NB4 (cell line): Measurements from ENCODE around the gene KAZN.

Experiments
- DNase-seq: peaks from one replicate; pipeline ENCODE4 v3.0.0; 2010; ENCODE audit warnings: low read depth
- H3K4me3 ChIP-seq: one replicate; pipeline ENCODE4 v1.5.1; 2011; ENCODE audit warnings: mild to moderate bottlenecking, low read depth, low read length, moderate library complexity
- MYC ChIP-seq: IDR thresholded peaks from 2 replicates; pipeline ENCODE4 v1.6.1; 2011; ENCODE audit warnings: low read depth, low read length
- POLR2A ChIP-seq: IDR thresholded peaks from 2 replicates; pipeline ENCODE4 v1.6.1; 2011; ENCODE audit warnings: mild to moderate bottlenecking; ENCODE audit not compliant: insufficient read length; ENCODE audit errors: extremely low read depth
- TF ChIP-seq, protein P1 (sequence below): IDR thresholded peaks from 2 replicates; pipeline ENCODE4 v1.6.1; 2011; ENCODE audit warnings: low read depth, low read length
- TF ChIP-seq, protein P2 (sequence below): IDR thresholded peaks from one replicate; pipeline ENCODE4 v1.5.1; 2012; ENCODE audit warnings: low read depth, low read length

KAZN gene

DNA sequence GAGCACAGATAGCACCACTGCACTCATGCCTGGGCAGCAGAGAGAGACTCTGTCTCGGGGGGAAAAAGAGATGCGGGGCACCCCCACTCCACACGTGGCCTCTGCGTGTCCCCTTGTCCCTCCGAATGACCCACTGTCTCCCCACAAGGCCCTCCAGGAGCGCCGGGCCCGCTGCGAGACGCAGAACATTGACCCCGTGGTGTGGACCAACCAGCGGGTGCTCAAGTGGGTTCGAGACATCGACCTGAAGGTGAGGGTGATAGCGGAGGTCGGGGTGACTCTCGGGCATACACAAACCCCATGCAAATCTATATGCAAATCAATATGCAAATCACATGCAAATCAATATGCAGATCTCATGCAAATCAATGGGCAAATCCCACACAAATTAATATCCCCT lies 504.7 kb downstream of the KAZN start:
- DNase-seq, result no peak
- TF ChIP-seq POLR2A (no peak), MYC (no peak)
- TF ChIP-seq, protein P1, sequence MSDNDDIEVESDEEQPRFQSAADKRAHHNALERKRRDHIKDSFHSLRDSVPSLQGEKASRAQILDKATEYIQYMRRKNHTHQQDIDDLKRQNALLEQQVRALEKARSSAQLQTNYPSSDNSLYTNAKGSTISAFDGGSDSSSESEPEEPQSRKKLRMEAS, result no peak
- TF ChIP-seq, protein P2, sequence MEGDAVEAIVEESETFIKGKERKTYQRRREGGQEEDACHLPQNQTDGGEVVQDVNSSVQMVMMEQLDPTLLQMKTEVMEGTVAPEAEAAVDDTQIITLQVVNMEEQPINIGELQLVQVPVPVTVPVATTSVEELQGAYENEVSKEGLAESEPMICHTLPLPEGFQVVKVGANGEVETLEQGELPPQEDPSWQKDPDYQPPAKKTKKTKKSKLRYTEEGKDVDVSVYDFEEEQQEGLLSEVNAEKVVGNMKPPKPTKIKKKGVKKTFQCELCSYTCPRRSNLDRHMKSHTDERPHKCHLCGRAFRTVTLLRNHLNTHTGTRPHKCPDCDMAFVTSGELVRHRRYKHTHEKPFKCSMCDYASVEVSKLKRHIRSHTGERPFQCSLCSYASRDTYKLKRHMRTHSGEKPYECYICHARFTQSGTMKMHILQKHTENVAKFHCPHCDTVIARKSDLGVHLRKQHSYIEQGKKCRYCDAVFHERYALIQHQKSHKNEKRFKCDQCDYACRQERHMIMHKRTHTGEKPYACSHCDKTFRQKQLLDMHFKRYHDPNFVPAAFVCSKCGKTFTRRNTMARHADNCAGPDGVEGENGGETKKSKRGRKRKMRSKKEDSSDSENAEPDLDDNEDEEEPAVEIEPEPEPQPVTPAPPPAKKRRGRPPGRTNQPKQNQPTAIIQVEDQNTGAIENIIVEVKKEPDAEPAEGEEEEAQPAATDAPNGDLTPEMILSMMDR, result no peak
- H3K4me3 ChIP-seq, result no peak overlapping the region

DNA sequence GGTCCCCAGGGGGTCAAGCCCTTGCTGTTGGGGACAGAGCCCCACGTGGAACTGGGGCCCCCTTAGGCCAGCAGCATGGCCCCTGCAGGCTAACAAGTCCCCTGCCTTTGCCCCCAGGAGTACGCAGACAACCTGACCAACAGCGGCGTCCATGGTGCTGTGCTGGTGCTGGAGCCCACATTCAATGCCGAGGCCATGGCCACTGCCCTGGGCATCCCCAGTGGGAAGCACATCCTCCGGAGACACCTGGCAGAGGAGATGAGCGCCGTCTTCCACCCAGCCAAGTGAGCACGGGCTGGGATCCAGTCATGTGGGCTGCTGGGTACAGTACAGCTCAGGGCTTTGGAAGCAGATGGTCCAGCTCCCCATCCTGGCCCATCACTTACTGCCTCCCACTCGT lies 505.4 kb downstream of the KAZN start:
- no peak for DNase-seq
- H3K4me3 ChIP-seq, result no peak overlapping the region
- TF ChIP-seq MYC (no peak), POLR2A (no peak)
- TF ChIP-seq, protein P1, result no peak
- TF ChIP-seq, protein P2, result no peak

DNA sequence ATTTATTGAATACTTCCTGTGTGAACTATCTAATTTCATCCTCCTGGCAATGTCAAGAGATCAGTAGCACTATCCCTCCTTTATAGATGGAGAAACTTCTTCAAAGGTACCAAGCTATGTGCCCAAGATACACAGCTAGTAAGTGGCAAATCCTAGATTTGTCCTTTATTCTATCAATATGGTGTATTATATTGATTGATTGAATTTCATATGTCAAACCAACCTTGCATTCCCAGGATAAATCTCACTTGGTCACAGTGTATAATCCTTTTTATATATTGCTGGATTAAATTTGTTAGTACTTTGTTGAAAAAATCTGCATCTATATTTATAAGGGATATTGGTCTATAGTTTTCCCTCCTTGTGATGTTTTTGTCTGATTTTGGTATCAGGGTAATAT lies 506.3 kb downstream of the KAZN start:
- H3K4me3 ChIP-seq, result no peak overlapping the region
- DNase-seq, result no peak
- TF ChIP-seq, protein P1, result no peak
- TF ChIP-seq POLR2A, result no peak
- TF ChIP-seq, protein P2, result no peak
- TF ChIP-seq MYC, result no peak

DNA sequence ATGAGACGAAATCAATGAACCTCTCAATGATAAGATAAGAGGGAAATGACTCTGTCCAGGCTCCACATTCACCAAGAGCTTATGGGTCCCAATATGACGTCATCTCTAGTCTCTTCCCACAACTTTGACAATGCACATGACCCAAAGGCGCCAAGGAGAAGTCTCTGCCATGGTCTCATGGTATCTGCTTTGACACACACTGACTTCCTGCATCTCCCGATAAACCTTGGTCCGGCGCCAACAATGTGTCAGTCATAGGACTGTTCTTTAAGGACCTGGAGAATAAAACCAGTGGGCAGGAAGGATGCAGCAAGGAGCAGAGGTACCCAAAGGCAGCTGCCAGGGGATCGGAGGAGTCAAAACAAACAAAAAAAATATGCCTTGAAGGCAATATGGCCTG lies 508.1 kb downstream of the KAZN start:
- DNase-seq, result no peak
- H3K4me3 ChIP-seq, result no peak overlapping the region

DNA sequence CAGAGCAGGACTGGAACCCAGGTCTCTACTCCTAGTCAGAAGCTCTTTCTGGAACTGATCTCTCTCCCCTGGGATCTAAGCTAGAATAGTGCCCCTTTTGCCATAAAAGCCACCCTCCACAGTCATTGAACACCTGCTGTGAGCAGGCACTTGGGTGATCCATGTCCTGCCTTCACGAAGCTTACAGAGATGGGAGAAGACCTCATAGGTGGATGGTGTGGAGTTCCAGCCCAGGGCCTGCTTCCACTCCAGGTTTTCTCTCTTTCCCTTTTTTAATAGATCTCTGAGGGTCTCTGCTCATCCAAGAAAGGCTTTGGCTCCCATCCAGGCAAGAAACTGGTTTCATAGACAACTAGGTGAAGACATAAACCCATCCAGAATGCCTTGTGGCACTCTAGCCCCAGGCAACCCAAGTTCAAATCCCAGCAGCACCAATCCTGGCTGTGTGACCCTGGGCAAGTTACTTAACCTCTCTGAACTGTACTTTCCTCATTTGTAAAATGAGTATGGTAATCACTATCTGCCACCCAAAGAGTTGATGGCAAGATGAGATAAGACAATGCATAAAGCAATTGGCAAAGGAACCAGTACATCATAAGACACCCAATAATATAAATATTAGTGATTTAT lies 508.7 kb downstream of the KAZN start:
- TF ChIP-seq, protein P1, result no peak
- TF ChIP-seq MYC, result no peak
- no peak for DNase-seq
- H3K4me3 ChIP-seq, result no peak overlapping the region

More for the DNA sequence above, 508.1 kb downstream of the KAZN start:
- TF ChIP-seq MYC, result no peak
- TF ChIP-seq POLR2A, result no peak
- TF ChIP-seq, protein P2, result no peak
- TF ChIP-seq, protein P1, result no peak

DNA sequence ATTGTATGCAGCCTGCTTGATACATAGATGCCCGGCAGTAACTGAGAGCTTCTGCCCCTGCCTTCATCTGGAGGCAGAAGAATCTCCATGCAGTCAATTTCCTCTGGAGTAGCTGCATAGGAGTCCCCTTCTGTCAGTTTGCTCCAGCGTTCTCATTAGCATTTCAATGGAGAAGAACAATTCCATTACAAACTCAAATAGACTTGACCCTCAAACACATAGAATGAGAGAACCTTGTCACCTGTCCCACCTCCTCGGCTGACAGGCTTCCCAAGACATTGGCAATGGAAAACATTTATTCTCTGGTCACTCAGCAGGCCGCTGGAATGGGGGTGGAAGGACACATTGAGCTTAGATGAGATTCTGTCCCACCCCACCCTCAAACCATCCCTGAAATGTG lies 509.4 kb downstream of the KAZN start:
- no peak overlapping the region for H3K4me3 ChIP-seq
- TF ChIP-seq, protein P2, result no peak
- TF ChIP-seq, protein P1, result no peak
- TF ChIP-seq POLR2A (no peak), MYC (no peak)
- no peak for DNase-seq
